Purkinje cell (primary cell): ENCODE results near the gene EBPL. TPM values are rescaled to one million over a fixed set of nuclear protein-coding genes. Genes with fewer than 3 reads are reported as not detected.

Experiments
- polyA plus RNA-seq: library from polyadenylated mRNA; unstranded; fragments of >200 nt; fragmentation: Nextera tagmentation; gene quantifications from 2 replicates; pipeline ENCODE4 v1.2.1, GENCODE V29; 2014

Gene EBPL
- polyA plus RNA-seq, result 18.6 and 30.7 TPM in 2 replicates

GRCh38 chr13:49690995-49691784 is at the start of gene EBPL:
Gene EBPL (minus strand): TSS chr13:49691486. CDS start chr13:49691424, 62 bp downstream.

DNA sequence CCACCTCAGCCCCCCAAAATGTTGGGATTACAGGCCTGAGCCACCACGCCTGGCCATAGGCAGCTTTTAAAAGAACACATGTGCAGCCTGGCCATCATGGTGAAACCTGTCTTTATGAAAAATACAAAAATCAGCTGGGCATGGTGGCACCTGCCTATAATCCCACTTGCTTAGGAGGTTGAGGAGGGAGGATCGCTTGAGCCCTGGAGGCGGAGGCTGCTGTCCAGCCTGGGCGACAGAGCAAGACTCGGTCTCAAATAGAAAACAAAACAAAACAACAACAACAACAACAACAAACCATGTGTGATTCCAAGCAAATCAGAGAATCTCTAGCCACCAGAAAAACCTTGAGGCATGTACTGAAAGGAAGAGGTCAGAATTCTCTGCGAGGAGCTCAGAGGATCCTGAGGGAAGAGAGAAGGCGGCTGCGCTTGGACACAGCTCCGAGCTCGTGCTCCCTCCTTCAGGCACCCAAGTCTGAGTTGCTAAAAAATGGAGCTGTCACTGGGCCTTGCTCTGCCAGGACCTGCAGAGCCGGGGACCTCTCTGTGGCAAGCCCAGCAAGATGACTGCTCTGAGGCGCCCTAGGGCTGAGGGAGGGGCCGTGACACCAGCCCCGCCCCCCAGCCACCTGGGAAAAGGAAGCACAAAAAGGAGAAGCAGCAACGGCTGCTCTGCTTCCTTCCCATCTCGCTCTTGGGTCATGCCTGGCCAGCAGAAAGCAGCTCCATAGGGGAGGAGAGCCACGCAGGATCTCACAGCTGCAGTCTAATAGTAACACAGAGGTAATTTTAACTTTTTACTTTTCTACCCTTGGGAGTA is 63.2 kb downstream of the EBPL start, which contains the start of gene ARL11:
Gene ARL11 (plus strand): TSS at position 677 of the 822 bp plus-strand sequence. CDS start 1,941 bp downstream, outside the sequence.

Other genes with a start within 250 kb of the EBPL start
- gene CAB39L, start 247.4 kb downstream of the EBPL start, polyA plus RNA-seq, result 12.7 and 19.3 TPM in 2 replicates
- 4.9 and 6.9 TPM in 2 replicates for gene SETDB2, start 247.2 kb downstream of the EBPL start, polyA plus RNA-seq
- 29.3 and 36.7 TPM in 2 replicates for gene PHF11, start 195.5 kb downstream of the EBPL start, polyA plus RNA-seq
- 26.9 and 28.2 TPM in 2 replicates for gene RCBTB1, start 105.9 kb downstream of the EBPL start, polyA plus RNA-seq
- gene ARL11, start 63.0 kb downstream of the EBPL start, polyA plus RNA-seq, result not detected in 2 replicates
- 23.6 and 27.4 TPM in 2 replicates for gene KPNA3, start 101.2 kb upstream of the EBPL start, polyA plus RNA-seq
- 35.1 and 37.1 TPM in 2 replicates for gene SPRYD7, start 244.9 kb upstream of the EBPL start, polyA plus RNA-seq